H1 (cell line): Measurements from ENCODE around the gene FAM98C. TPM values are rescaled to one million over a fixed set of nuclear protein-coding genes. Genes with fewer than 3 reads are reported as not detected.

Experiments
- CTCF ChIA-PET: fragments of 300-600 bp; sonication (Branson Sonifier 250); formaldehyde crosslinking; loops from one replicate; lab custom pipeline; 2021; ENCODE audit not compliant: partially characterized antibody; lab: Charles Lee
- POLR2A ChIA-PET: fragments of 300-600 bp; sonication (Branson Sonifier 250); formaldehyde crosslinking; loops from one replicate; lab custom pipeline; 2021; ENCODE audit warnings: inconsistent platforms; ENCODE audit not compliant: partially characterized antibody; lab: Charles Lee
- DNase-seq, 2 experiments: peaks; one replicate each; pipeline versions ENCODE4 v3.0.0 to v3.0.0-alpha.2; 2010 to 2022; ENCODE audit warnings: low spot score in 2 of 2, low read depth in 1 of 2, mixed read lengths in 1 of 2
- FAIRE-seq: peaks from 2 replicates; lab custom pipeline; 2011; peaks lifted over from hg19 to GRCh38; lab: Jason Lieb, UNC
- H2AFZ ChIP-seq: 2 replicates; pipeline ENCODE4 v1.8.1; 2012; ENCODE audit warnings: low read length, inconsistent platforms
- H2AK5ac ChIP-seq: 2 replicates; pipeline ENCODE4 v1.6.1; 2013; ENCODE audit warnings: low read depth, low read length
- H2BK120ac ChIP-seq: replicated peaks from 2 replicates; pipeline ENCODE3; 2013; ENCODE audit warnings: low read depth, low read length, inconsistent platforms
- H2BK12ac ChIP-seq: 2 replicates; pipeline ENCODE4 v1.6.1; 2013; ENCODE audit warnings: low read depth, low read length
- H2BK15ac ChIP-seq: 2 replicates; pipeline ENCODE4 v1.6.1; 2013; ENCODE audit warnings: low read length
- H2BK20ac ChIP-seq: 2 replicates; pipeline ENCODE4 v1.6.1; 2013; ENCODE audit warnings: low read length
- H2BK5ac ChIP-seq: 2 replicates; pipeline ENCODE4 v1.6.1; 2013; ENCODE audit warnings: low read depth, low read length
- H3K14ac ChIP-seq: 2 replicates; pipeline ENCODE4 v1.6.1; 2013; ENCODE audit warnings: inconsistent platforms; ENCODE audit not compliant: insufficient read length
- H3K18ac ChIP-seq: 2 replicates; pipeline ENCODE4 v1.6.1; 2013; ENCODE audit warnings: low read length; ENCODE audit errors: extremely low read depth
- H3K23ac ChIP-seq: 2 replicates; pipeline ENCODE4 v1.6.1; 2013; ENCODE audit warnings: inconsistent platforms; ENCODE audit not compliant: insufficient read length
- H3K23me2 ChIP-seq: 2 replicates; pipeline ENCODE4 v1.6.1; 2013; ENCODE audit warnings: low read depth, low read length
- H3K27ac ChIP-seq: 2 replicates; pipeline ENCODE4 v1.6.1; 2011; ENCODE audit warnings: low read depth, low read length, inconsistent platforms
- H3K27me3 ChIP-seq, 4 experiments: replicated peaks in 1 of 4; 1 replicate in 1 of 4; 2 replicates in 3 of 4; pipeline versions ENCODE4 v1.6.1 to v1.8.1; 2011 to 2013; ENCODE audit warnings: low read length in 3 of 4, mild to moderate bottlenecking in 3 of 4, inconsistent platforms in 2 of 4, mixed read lengths in 2 of 4, moderate library complexity in 1 of 4; ENCODE audit not compliant: control insufficient read depth in 3 of 4, insufficient read depth in 3 of 4; ENCODE audit errors: extremely low read depth in 1 of 4
- H3K36me3 ChIP-seq, 4 experiments: 2 replicates each; pipeline versions ENCODE4 v1.6.1 to v1.8.1; 2011 to 2013; ENCODE audit warnings: mild to moderate bottlenecking in 4 of 4, low read length in 3 of 4, moderate library complexity in 2 of 4, control low read depth in 1 of 4, inconsistent platforms in 1 of 4; ENCODE audit not compliant: insufficient read depth in 4 of 4, control insufficient read depth in 2 of 4
- H3K4ac ChIP-seq: replicated peaks from 2 replicates; pipeline ENCODE3; 2013; ENCODE audit warnings: low read length, low read depth, mixed read lengths, inconsistent platforms; ENCODE audit not compliant: insufficient read length
- H3K4me1 ChIP-seq, 4 experiments: replicated peaks in 1 of 4; 1 replicate in 1 of 4; 2 replicates in 3 of 4; pipeline versions ENCODE4 v1.6.1 to v1.8.1; 2011 to 2013; ENCODE audit warnings: low read length in 3 of 4, inconsistent platforms in 2 of 4, mixed read lengths in 1 of 4; ENCODE audit not compliant: insufficient read depth in 4 of 4, control insufficient read depth in 3 of 4
- H3K4me2 ChIP-seq, 2 experiments: 2 replicates each; pipeline versions ENCODE4 v1.6.1 to v1.8.1; 2011 to 2013; ENCODE audit warnings: low read depth in 2 of 2, low read length in 2 of 2, control low read depth in 1 of 2, inconsistent platforms in 1 of 2, mild to moderate bottlenecking in 1 of 2; ENCODE audit not compliant: insufficient read depth in 1 of 2
- H3K4me3 ChIP-seq, 4 experiments: fragments of 200-600, 300-600 bp in 1 of 4; sonication (generic), shearing (Covaris generic), sonication (Bioruptor Twin) in 1 of 4; 2 replicates each; pipeline versions ENCODE4 v1.5.1 to v1.8.1; 2011 to 2016; ENCODE audit warnings: low read length in 4 of 4, low read depth in 3 of 4, control low read depth in 2 of 4, inconsistent platforms in 2 of 4, mild to moderate bottlenecking in 2 of 4, mixed read lengths in 1 of 4, moderate library complexity in 1 of 4; ENCODE audit not compliant: insufficient read depth in 2 of 4; ENCODE audit errors: extremely low read depth in 1 of 4
- H3K56ac ChIP-seq: replicated peaks from 2 replicates; pipeline ENCODE3; 2013; ENCODE audit warnings: low read depth, mild to moderate bottlenecking, mixed read lengths, low read length, inconsistent platforms; ENCODE audit not compliant: insufficient read length
- H3K79me1 ChIP-seq: 2 replicates; pipeline ENCODE4 v1.6.1; 2013; ENCODE audit warnings: low read depth, low read length, control low read depth
- H3K79me2 ChIP-seq, 2 experiments: 2 replicates each; pipeline versions ENCODE4 v1.6.1 to v1.8.1; 2012 to 2013; ENCODE audit warnings: low read length in 2 of 2, mild to moderate bottlenecking in 2 of 2, inconsistent platforms in 1 of 2; ENCODE audit not compliant: insufficient read depth in 2 of 2, control insufficient read depth in 1 of 2
- H3K9ac ChIP-seq, 4 experiments: replicated peaks in 1 of 4; 1 replicate in 1 of 4; 2 replicates in 3 of 4; pipeline versions ENCODE4 v1.6.1 to v1.8.1; 2011 to 2013; ENCODE audit warnings: low read depth in 3 of 4, low read length in 3 of 4, control low read depth in 2 of 4, mild to moderate bottlenecking in 2 of 4, moderate library complexity in 2 of 4, inconsistent platforms in 1 of 4; ENCODE audit errors: extremely low read depth in 1 of 4
- H3K9me3 ChIP-seq, 2 experiments: 2 replicates each; pipeline versions ENCODE4 v1.6.1 to v1.8.1; 2012 to 2013; ENCODE audit warnings: mild to moderate bottlenecking in 2 of 2, moderate library complexity in 2 of 2, control low read depth in 1 of 2, inconsistent platforms in 1 of 2, low read depth in 1 of 2, low read length in 1 of 2, mixed read lengths in 1 of 2; ENCODE audit not compliant: insufficient read depth in 2 of 2
- H4K20me1 ChIP-seq, 2 experiments: replicated peaks in 1 of 2; 2 replicates each; pipeline versions ENCODE3 to v1.8.1; 2011 to 2013; ENCODE audit warnings: inconsistent platforms in 2 of 2, low read length in 2 of 2, mild to moderate bottlenecking in 1 of 2; ENCODE audit not compliant: insufficient read depth in 2 of 2, control insufficient read depth in 1 of 2
- H4K5ac ChIP-seq: 2 replicates; pipeline ENCODE4 v1.6.1; 2013; ENCODE audit warnings: low read length, low read depth, mixed read lengths, inconsistent platforms; ENCODE audit not compliant: insufficient read length
- H4K8ac ChIP-seq: 2 replicates; pipeline ENCODE4 v1.8.0; 2013; ENCODE audit warnings: mild to moderate bottlenecking, moderate library complexity, low read length, inconsistent platforms; ENCODE audit not compliant: insufficient read depth; ENCODE audit errors: extremely low read depth
- H4K91ac ChIP-seq: replicated peaks from 2 replicates; pipeline ENCODE3; 2013; ENCODE audit warnings: low read length, mixed read lengths, inconsistent platforms; ENCODE audit not compliant: insufficient read length
- CHD1 ChIP-seq: IDR thresholded peaks from 2 replicates; pipeline ENCODE4 v1.6.1; 2012; ENCODE audit warnings: low read depth, low read length, improper control_type of control experiment
- EGR1 ChIP-seq: IDR thresholded peaks from 2 replicates; pipeline ENCODE4 v1.6.1; 2011; ENCODE audit warnings: low read depth, low read length, borderline replicate concordance
- KDM4A ChIP-seq: IDR thresholded peaks from one replicate; pipeline ENCODE4 v1.7.1; 2012; ENCODE audit warnings: low read depth, mild to moderate bottlenecking, moderate library complexity, low read length, inconsistent platforms; ENCODE audit not compliant: severe bottlenecking
- RAD21 ChIP-seq, 2 experiments: IDR thresholded peaks in 1 of 2; conservative IDR thresholded peaks in 1 of 2; 2 replicates each; pipeline ENCODE4 v1.6.1; 2011; ENCODE audit warnings: low read depth in 2 of 2, low read length in 2 of 2, improper control_type of control experiment in 1 of 2, inconsistent platforms in 1 of 2, mild to moderate bottlenecking in 1 of 2, moderate library complexity in 1 of 2
- WGBS, 2 experiments: shearing (Covaris generic) in 1 of 2; methylation state at CpG; one replicate each; pipeline versions ENCODE4 v1.1.6 to v1.1.7; 2013 to 2015; ENCODE audit warnings: low lambda C conversion rate in 2 of 2, mixed read lengths in 2 of 2, inconsistent platforms in 1 of 2, low coverage in 1 of 2, missing lambda C conversion rate in 1 of 2; ENCODE audit not compliant: insufficient replicate concordance in 2 of 2, insufficient coverage in 1 of 2, insufficient read length in 1 of 2; ENCODE audit errors: extremely low coverage in 1 of 2, missing lambda C conversion rate in 1 of 2; 5-methylcytosine and 5-hydroxymethylcytosine counted together
- polyA plus RNA-seq, 7 experiments: library from polyadenylated mRNA; depleted of rRNA in 3 of 7; stranded (reverse) in 5 of 7; unstranded in 2 of 7; fragments of >200 nt in 5 of 7; fragments of 200-250 nt in 2 of 7; gene quantifications; 1 replicate in 5 of 7; 2 replicates in 1 of 7; 4 replicates in 1 of 7; pipeline versions ENCODE4 v1.2.1 to v1.2.3, GENCODE V29; 2011 to 2013; ENCODE audit warnings: missing spikeins in 2 of 7, mixed read lengths in 2 of 7
- total RNA-seq: library from RNA; stranded (reverse); fragmentation: NEBNext Ultra II Directional; extraction: Animal tissue kit (Norgen Biotek cat#: 25700); gene quantifications from 2 replicates; pipeline ENCODE4 v1.2.1, GENCODE V29; 2021

Gene FAM98C
- total and polyA plus RNA-seq, 2 of the 8 experiments (the other 6 are each of a cell fraction or from before 2014, with no cell fraction given): 6.1 to 9.4 TPM

DNA sequence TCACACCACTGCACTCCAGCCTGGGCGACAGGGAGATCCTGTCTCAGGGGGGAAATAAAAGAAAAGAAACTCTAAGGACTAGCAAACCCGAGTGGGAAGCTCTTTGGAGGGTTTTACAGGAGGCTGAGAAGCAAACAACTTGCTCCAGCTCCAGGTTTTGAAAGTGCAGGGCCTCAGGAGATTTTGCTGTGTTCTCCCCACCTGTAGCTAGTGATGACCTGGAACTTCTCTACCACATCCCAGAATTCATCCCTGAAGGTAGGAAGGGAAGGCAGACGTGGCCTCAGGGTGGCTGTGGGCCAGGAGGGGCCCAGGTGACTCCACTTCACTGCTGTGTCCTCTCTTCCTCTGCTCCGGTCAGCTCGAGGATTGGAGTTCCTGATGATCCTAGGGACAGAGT, 44.8 kb upstream of the FAM98C start:
- Histone ChIP-seq H3K9ac (no peak overlapping the region), H2BK5ac (no peak overlapping the region), H3K18ac (no peak overlapping the region), H4K20me1 (peaks cover 0 to 2% of the 10 kb centered on the region in 2 experiments), H3K9me3 (no peaks in the 10 kb centered on the region), H3K4me3 (no peak overlapping the region), H3K23ac (no peak overlapping the region), H2AK5ac (no peak overlapping the region), H3K27ac (no peak overlapping the region), H2BK120ac (no peak overlapping the region), H3K79me2 (no peaks in the 10 kb centered on the region), H2BK20ac (no peak overlapping the region), H3K36me3 (no peaks in the 10 kb centered on the region), H3K79me1 (no peaks in the 10 kb centered on the region), H3K4me2 (no peak overlapping the region), H2BK12ac (no peak overlapping the region)
- DNase-seq: no peak
- FAIRE-seq: no peak
- ChIA-PET CTCF (interaction anchor here (0.5 to 1.4 kb wide), 8 partner anchors 8 to 778 kb away, joined by 3 to 5 read pairs (median 4); partner anchors contain the start of gene CATSPERG), POLR2A (interaction anchor here (0.6 to 1.8 kb wide), 4 partner anchors 8 to 93 kb away, joined by 3 to 5 read pairs (median 4); partner anchors contain the start of gene SPINT2)
- WGBS, 2 experiments: 75% methylated on average over 5 of the region's 5 CpGs; no CpG with 5 or more reads in 1 of the 2 experiments
- TF ChIP-seq RAD21 (IDR thresholded peaks at IDR 0.05 in 1 of 2, conservative IDR thresholded peaks at IDR 0.05 in 1 of 2; ENCODE audit: low read depth in 2 of 2, low read length in 2 of 2): no peak
- no peak for TF ChIP-seq EGR1
- no peak for TF ChIP-seq KDM4A
- no peak for TF ChIP-seq CHD1
- TF ChIP-seq, all 59 proteins: peak for 0
- Histone ChIP-seq H3K14ac (no peak overlapping the region), H3K4me1 (peaks cover 0 to 5% (median 2%) of the 10 kb centered on the region in 4 experiments; a peak in 3 of 7 replicates), H4K91ac (no peak overlapping the region), H3K23me2 (peaks cover 8% of the 10 kb centered on the region; the same call in 1 of the 2 replicates), H2BK15ac (no peak overlapping the region), H2AFZ (no peak overlapping the region), H4K8ac (no peak overlapping the region), H3K27me3 (peaks cover 4 to 25% (median 19%) of the 10 kb centered on the region in 4 experiments), H4K5ac (no peak overlapping the region), H3K56ac (no peak overlapping the region), H3K4ac (no peak overlapping the region)
